B cell (primary cell): Measurements from ENCODE around the gene ZNF268. TPM values are rescaled to one million over a fixed set of nuclear protein-coding genes. Genes with fewer than 3 reads are reported as not detected.

Source experiments
- ATAC-seq: fragments of 200-7000 bp; cut with Tn5 transposase; one replicate; pipeline ENCODE4 v1.10.0; 2021; ENCODE audit warnings: low read depth, mild to moderate bottlenecking, moderate number of reproducible peaks, moderate library complexity
- CTCF ChIA-PET: fragments of 350-600 bp; sonication (Branson Sonifier 250); formaldehyde crosslinking; loops from one replicate; lab custom pipeline; 2021; ENCODE audit warnings: antibody characterized with exemption, inconsistent platforms; lab: Charles Lee
- POLR2A ChIA-PET: fragments of 350-600 bp; sonication (Branson Sonifier 250); formaldehyde crosslinking; loops from one replicate; lab custom pipeline; 2021; ENCODE audit warnings: antibody characterized with exemption; lab: Charles Lee
- DNase-seq: peaks from one replicate; pipeline ENCODE4 v3.0.0; 2013
- H2AFZ ChIP-seq: 2 replicates; pipeline ENCODE4 v1.6.1; 2012; ENCODE audit warnings: mild to moderate bottlenecking, low read depth, low read length; ENCODE audit not compliant: insufficient read depth, poor library complexity, severe bottlenecking
- H3K27ac ChIP-seq, 2 donors: 1 replicate in 1 of 2; 2 replicates in 1 of 2; pipeline ENCODE4 v1.5.1; 2012 to 2013; ENCODE audit warnings: low read length in 2 of 2, mild to moderate bottlenecking in 2 of 2, moderate library complexity in 1 of 2
- H3K27me3 ChIP-seq, 4 experiments: fragments of 200-600 bp in 1 of 4; sonication (generic) in 1 of 4; replicated peaks in 1 of 4; 1 replicate in 2 of 4; 2 replicates in 2 of 4; pipeline versions ENCODE4 v1.6.1 to v1.7.0; 2013 to 2016; ENCODE audit warnings: low read length in 3 of 4, mild to moderate bottlenecking in 2 of 4, mixed read lengths in 1 of 4, moderate library complexity in 1 of 4; ENCODE audit not compliant: insufficient read depth in 4 of 4, control insufficient read depth in 3 of 4; ENCODE audit errors: control extremely low read depth in 1 of 4
- H3K36me3 ChIP-seq, 2 experiments: replicated peaks in 1 of 2; 1 replicate in 1 of 2; 2 replicates in 1 of 2; pipeline versions ENCODE4 v1.6.1 to v1.7.1; 2013; ENCODE audit warnings: low read length in 1 of 2; ENCODE audit not compliant: insufficient read depth in 2 of 2, control insufficient read depth in 1 of 2; ENCODE audit errors: control extremely low read depth in 1 of 2, extremely low read depth in 1 of 2
- H3K4me1 ChIP-seq, 2 donors: fragments of 200-600 bp in 1 of 2; sonication (generic) in 1 of 2; 1 replicate in 1 of 2; 2 replicates in 1 of 2; pipeline versions ENCODE4 v1.5.1 to v1.6.1; 2013 to 2017; ENCODE audit warnings: low read length in 2 of 2; ENCODE audit not compliant: control insufficient read depth in 2 of 2, insufficient read depth in 2 of 2
- H3K4me2 ChIP-seq: replicated peaks from 2 replicates; pipeline ENCODE3; 2012; ENCODE audit warnings: mild to moderate bottlenecking, low read depth, low read length; ENCODE audit not compliant: poor library complexity, severe bottlenecking
- H3K4me3 ChIP-seq, 5 experiments: fragments of 200-600 bp in 1 of 5; sonication (generic) in 1 of 5; 1 replicate in 3 of 5; 2 replicates in 2 of 5; pipeline versions ENCODE4 v1.5.1 to v1.7.0; 2011 to 2016; ENCODE audit warnings: low read length in 4 of 5, mild to moderate bottlenecking in 4 of 5, low read depth in 2 of 5, control low read depth in 1 of 5, moderate library complexity in 1 of 5; ENCODE audit not compliant: insufficient read depth in 1 of 5; ENCODE audit errors: control extremely low read depth in 1 of 5, extremely low read depth in 1 of 5
- H3K79me2 ChIP-seq: fragments of 200-600 bp; sonication (generic); one replicate; pipeline ENCODE4 v1.6.0; 2016; ENCODE audit warnings: low read length; ENCODE audit not compliant: control insufficient read depth, insufficient read depth
- H3K9ac ChIP-seq: fragments of 200-600 bp; sonication (generic); 2 replicates; pipeline ENCODE4 v1.6.1; 2017; ENCODE audit warnings: mild to moderate bottlenecking, low read length, moderate library complexity
- H3K9me3 ChIP-seq, 3 donors: one replicate each; pipeline versions ENCODE4 v1.6.1 to v1.7.1; 2013; ENCODE audit warnings: low read length in 2 of 3; ENCODE audit not compliant: control insufficient read depth in 2 of 3, insufficient read depth in 1 of 3; ENCODE audit errors: control extremely low read depth in 1 of 3
- H4K20me1 ChIP-seq: 2 replicates; pipeline ENCODE4 v1.6.0; 2012; ENCODE audit warnings: mild to moderate bottlenecking, low read length; ENCODE audit not compliant: insufficient read depth, control insufficient read depth, poor library complexity, severe bottlenecking
- H3K27ac Mint-ChIP-seq: one replicate; pipeline ENCODE4 v1.8.0; 2021; ENCODE audit warnings: mixed read lengths
- H3K27me3 Mint-ChIP-seq: one replicate; pipeline ENCODE4 v1.8.0; 2021; ENCODE audit warnings: mixed read lengths
- H3K4me1 Mint-ChIP-seq: one replicate; pipeline ENCODE4 v1.8.0; 2021; ENCODE audit warnings: mixed read lengths
- H3K4me3 Mint-ChIP-seq: one replicate; pipeline ENCODE4 v1.8.0; 2021; ENCODE audit warnings: mixed read lengths
- H3K9me3 Mint-ChIP-seq: one replicate; pipeline ENCODE4 v1.8.0; 2022; ENCODE audit warnings: mixed read lengths; ENCODE audit not compliant: insufficient read depth
- EZH2 ChIP-seq: IDR thresholded peaks from 2 replicates; pipeline ENCODE4 v1.6.1; 2012; ENCODE audit warnings: borderline replicate concordance, low read depth, mild to moderate bottlenecking, moderate library complexity, low read length; ENCODE audit not compliant: insufficient read depth, poor library complexity, severe bottlenecking
- WGBS: methylation state at CpG from one replicate; pipeline ENCODE4 v1.1.5; 2013; ENCODE audit warnings: missing lambda C conversion rate; ENCODE audit not compliant: insufficient coverage; 5-methylcytosine and 5-hydroxymethylcytosine counted together
- intact Hi-C: fragments of 100-400 bp; cut with micrococcal nuclease; formaldehyde crosslinking; loops from one replicate; pipeline ENCODE4 v1.10.0; 2022
- polyA plus RNA-seq: library from polyadenylated mRNA; depleted of rRNA; stranded (reverse); fragments of >200 nt; gene quantifications from 2 replicates; pipeline ENCODE4 v1.2.3, GENCODE V29; 2012
- total RNA-seq, 2 donors: library from RNA; stranded (reverse); fragments of 120-200 nt in 1 of 2; gene quantifications; 1 replicate in 1 of 2; 2 replicates in 1 of 2; pipeline versions ENCODE4 v1.2.3 to v1.2.4, GENCODE V29; 2013 to 2022
- TF ChIP-seq, protein P1 (sequence below): fragments of 200-600 bp; IDR thresholded peaks from one replicate; pipeline ENCODE4 v1.8.0; 2022; ENCODE audit warnings: antibody characterized with exemption, mild to moderate bottlenecking

ZNF268 gene
- total and polyA plus RNA-seq, 2 donors (not counting 1 experiment from before 2014, with no cell fraction given) = 4.1 to 37.1 TPM

DNA sequence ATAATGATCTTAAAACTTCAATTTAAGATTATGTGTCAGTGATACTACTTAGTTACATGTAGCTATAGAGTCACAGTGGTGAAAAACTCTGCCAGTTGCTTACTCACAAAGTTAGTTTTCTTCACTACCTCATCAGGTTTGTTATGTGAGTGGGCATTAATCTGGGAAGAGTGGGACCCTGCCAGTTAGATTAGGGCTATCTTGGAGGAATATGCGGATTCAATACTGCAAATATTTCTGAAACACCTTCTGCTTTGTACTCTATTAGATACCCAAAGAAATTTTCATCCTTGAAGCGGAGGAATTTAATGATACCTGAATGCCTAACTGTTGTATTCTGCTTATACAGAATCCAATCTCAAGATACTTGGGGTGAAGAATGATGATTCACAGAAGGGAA, 25.1 kb downstream of the ZNF268 start:
- no CpG with 5 or more reads among the region's 2 CpGs for WGBS
- H3K27me3 Mint-ChIP-seq = no peaks in the 10 kb centered on the region
- H3K4me3 ChIP-seq = no peak overlapping the region
- DNase-seq (no peak), ATAC-seq (no peak)
- H3K4me3 Mint-ChIP-seq = no peak overlapping the region
- H3K27me3 ChIP-seq = no peaks in the 10 kb centered on the region
- H3K27ac Mint-ChIP-seq = no peak overlapping the region
- H3K79me2 ChIP-seq = no peaks in the 10 kb centered on the region
- H3K4me2 ChIP-seq = no peak overlapping the region
- no peak overlapping the region for H2AFZ ChIP-seq
- H3K9me3 Mint-ChIP-seq = peaks cover 8% of the 10 kb centered on the region
- H4K20me1 ChIP-seq = no peaks in the 10 kb centered on the region
- no peak overlapping the region for H3K9ac ChIP-seq
- no peaks in the 10 kb centered on the region for H3K4me1 ChIP-seq
- H3K9me3 ChIP-seq = peaks cover 47 to 94% (median 52%) of the 10 kb centered on the region in 3 donors
- ChIA-PET CTCF (no interaction called here), POLR2A (no interaction called here)
- H3K36me3 ChIP-seq = peaks cover 12 to 20% of the 10 kb centered on the region in 2 experiments
- no peak overlapping the region for H3K27ac ChIP-seq
- no peaks in the 10 kb centered on the region for H3K4me1 Mint-ChIP-seq
- no peak for TF ChIP-seq EZH2
- TF ChIP-seq, protein P1, sequence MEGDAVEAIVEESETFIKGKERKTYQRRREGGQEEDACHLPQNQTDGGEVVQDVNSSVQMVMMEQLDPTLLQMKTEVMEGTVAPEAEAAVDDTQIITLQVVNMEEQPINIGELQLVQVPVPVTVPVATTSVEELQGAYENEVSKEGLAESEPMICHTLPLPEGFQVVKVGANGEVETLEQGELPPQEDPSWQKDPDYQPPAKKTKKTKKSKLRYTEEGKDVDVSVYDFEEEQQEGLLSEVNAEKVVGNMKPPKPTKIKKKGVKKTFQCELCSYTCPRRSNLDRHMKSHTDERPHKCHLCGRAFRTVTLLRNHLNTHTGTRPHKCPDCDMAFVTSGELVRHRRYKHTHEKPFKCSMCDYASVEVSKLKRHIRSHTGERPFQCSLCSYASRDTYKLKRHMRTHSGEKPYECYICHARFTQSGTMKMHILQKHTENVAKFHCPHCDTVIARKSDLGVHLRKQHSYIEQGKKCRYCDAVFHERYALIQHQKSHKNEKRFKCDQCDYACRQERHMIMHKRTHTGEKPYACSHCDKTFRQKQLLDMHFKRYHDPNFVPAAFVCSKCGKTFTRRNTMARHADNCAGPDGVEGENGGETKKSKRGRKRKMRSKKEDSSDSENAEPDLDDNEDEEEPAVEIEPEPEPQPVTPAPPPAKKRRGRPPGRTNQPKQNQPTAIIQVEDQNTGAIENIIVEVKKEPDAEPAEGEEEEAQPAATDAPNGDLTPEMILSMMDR = no peak
- intact Hi-C loops = no loop called here

DNA sequence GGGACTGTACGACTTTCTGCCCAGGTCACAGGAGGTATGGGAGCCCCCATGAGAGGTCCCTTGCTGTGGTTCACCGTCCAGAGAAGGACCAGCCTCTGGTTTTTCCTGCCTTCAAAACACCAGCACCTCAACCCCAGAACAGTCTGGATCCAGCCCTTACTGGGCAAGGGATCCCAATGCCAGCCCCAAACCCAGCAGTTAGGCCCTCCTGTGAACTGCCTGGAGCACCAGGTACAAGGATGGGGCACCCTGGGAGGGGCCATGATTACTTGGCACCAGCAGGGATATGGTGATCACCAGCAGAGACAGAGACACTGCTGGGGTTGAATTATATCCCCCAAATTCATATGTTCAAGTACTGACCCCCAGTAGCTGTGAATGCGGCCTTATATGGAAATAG, 34.4 kb downstream of the ZNF268 start:
- DNase-seq (no peak), ATAC-seq (no peak)
- H3K4me3 Mint-ChIP-seq = no peak overlapping the region
- intact Hi-C loops = no loop called here
- H3K27ac Mint-ChIP-seq = no peak overlapping the region
- no peaks in the 10 kb centered on the region for H4K20me1 ChIP-seq
- WGBS = 80% methylated on average over 2 of the region's 3 CpGs
- no peaks in the 10 kb centered on the region for H3K4me1 ChIP-seq
- H3K4me3 ChIP-seq = no peak overlapping the region
- no peaks in the 10 kb centered on the region for H3K4me1 Mint-ChIP-seq
- no peak overlapping the region for H3K4me2 ChIP-seq
- CTCF ChIA-PET = no interaction called here
- no peaks in the 10 kb centered on the region for H3K36me3 ChIP-seq
- peaks cover 3% of the 10 kb centered on the region for H3K27me3 Mint-ChIP-seq
- peaks cover 6 to 88% (median 55%) of the 10 kb centered on the region in 3 donors for H3K9me3 ChIP-seq
- no peak overlapping the region for H3K27ac ChIP-seq
- TF ChIP-seq, protein P1 = no peak
- no peak for TF ChIP-seq EZH2
- H3K9me3 Mint-ChIP-seq = peaks cover 8% of the 10 kb centered on the region
- POLR2A ChIA-PET = no interaction called here
- H2AFZ ChIP-seq = no peak overlapping the region
- H3K79me2 ChIP-seq = no peaks in the 10 kb centered on the region
- H3K9ac ChIP-seq = no peak overlapping the region
- no peaks in the 10 kb centered on the region for H3K27me3 ChIP-seq
